ENCODE data around the gene SERPIND1.

The SERPIND1 gene, protein sequence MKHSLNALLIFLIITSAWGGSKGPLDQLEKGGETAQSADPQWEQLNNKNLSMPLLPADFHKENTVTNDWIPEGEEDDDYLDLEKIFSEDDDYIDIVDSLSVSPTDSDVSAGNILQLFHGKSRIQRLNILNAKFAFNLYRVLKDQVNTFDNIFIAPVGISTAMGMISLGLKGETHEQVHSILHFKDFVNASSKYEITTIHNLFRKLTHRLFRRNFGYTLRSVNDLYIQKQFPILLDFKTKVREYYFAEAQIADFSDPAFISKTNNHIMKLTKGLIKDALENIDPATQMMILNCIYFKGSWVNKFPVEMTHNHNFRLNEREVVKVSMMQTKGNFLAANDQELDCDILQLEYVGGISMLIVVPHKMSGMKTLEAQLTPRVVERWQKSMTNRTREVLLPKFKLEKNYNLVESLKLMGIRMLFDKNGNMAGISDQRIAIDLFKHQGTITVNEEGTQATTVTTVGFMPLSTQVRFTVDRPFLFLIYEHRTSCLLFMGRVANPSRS

DNA sequence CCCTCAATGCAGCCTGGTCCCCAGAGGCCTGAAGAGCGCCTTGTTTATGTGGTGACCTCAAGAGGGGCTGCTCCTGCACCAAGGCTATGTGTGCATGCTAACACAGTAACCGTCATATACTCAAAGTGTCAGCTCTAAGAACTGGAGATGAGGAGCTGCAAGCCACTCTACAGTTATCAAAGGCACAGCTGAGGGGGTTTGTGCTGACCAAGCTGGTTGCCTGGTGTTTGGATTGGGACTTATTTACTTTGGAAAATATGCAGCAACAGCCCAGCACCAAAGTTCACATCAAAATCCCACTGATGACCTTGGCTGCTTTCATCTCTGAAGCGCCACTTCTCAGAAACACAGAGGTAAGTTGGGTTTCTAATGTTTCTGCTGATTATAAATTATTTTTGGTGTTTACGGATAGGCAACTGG, at the start of gene SERPIND1:
TSS of gene SERPIND1 (plus strand) at position 321 of the 420 bp plus-strand sequence. CDS start 5,200 bp downstream, outside the sequence.
- intact Hi-C loops (cut with DNase I; ENCODE audit: low total_unique reads): no loop called here

DNA sequence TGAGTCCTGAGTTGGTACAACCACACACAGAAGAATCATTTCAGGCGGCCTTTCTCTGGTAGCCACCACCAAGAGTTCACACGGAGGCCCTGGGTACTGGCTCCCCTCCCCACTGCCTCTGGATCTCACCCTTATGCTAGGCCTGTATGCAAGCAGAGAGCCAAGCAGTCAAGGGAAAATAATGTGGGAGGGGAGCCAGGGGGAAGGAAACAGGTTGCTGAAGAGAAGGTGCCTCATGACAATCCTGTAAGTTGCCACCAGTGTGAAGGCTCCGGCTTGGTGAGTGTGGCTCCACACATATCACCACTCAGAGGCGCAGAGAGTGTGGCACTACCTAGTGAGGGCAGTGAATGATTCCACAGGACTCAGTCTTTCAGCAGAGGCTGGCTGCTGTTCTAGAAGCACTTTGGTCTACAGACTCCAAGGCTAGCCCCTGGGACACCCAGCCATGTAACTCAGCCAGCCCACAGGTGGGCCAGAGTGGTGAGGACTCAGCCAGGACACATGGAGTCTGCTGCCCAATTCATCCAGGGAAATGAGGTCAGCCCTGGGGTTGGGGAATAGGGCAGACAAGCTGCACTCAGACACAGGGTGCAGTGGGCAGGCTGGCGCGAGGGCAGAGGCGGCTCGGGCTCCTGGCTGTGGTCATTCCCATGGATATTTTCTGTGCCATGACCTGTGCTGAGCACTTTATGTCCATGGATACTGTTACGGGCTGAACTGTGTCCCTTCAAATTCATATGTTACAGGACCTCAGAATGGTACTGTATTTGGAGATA, 49.0 kb upstream of the SERPIND1 start:
- no peaks in the 10 kb centered on the region for H3K9me3 ChIP-seq
- intact Hi-C loops (cut with DNase I; ENCODE audit: low total_unique reads): no loop called here
- no peak for DNase-seq
- peaks cover 54 to 81% (median 71%) of the 10 kb centered on the region in 3 donors for H3K36me3 ChIP-seq
- H3K27me3 ChIP-seq: no peaks in the 10 kb centered on the region
- TF ChIP-seq, protein P1, sequence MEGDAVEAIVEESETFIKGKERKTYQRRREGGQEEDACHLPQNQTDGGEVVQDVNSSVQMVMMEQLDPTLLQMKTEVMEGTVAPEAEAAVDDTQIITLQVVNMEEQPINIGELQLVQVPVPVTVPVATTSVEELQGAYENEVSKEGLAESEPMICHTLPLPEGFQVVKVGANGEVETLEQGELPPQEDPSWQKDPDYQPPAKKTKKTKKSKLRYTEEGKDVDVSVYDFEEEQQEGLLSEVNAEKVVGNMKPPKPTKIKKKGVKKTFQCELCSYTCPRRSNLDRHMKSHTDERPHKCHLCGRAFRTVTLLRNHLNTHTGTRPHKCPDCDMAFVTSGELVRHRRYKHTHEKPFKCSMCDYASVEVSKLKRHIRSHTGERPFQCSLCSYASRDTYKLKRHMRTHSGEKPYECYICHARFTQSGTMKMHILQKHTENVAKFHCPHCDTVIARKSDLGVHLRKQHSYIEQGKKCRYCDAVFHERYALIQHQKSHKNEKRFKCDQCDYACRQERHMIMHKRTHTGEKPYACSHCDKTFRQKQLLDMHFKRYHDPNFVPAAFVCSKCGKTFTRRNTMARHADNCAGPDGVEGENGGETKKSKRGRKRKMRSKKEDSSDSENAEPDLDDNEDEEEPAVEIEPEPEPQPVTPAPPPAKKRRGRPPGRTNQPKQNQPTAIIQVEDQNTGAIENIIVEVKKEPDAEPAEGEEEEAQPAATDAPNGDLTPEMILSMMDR (IDR thresholded peaks at IDR 0.05): no peak
- H3K27ac ChIP-seq: no peak overlapping the region
- no peak overlapping the region for H3K4me3 ChIP-seq
- no peaks in the 10 kb centered on the region for H3K4me1 ChIP-seq

More for the DNA sequence above, at the start of gene SERPIND1:
- no peak within 1 kb of the TSS for H3K27ac ChIP-seq
- H3K4me1 ChIP-seq: peaks cover 0 to 11% (median 0%) of the 10 kb centered on the region in 4 donors
- H3K36me3 ChIP-seq: peaks cover 6 to 37% (median 7%) of the 10 kb centered on the region in 3 donors
- H3K4me3 ChIP-seq: no peak within 1 kb of the TSS
- DNase-seq: no peak
- no peaks in the 10 kb centered on the region for H3K9me3 ChIP-seq
- H3K27me3 ChIP-seq: no peaks in the 10 kb centered on the region
- TF ChIP-seq, protein P1 (IDR thresholded peaks at IDR 0.05): no peak

DNA sequence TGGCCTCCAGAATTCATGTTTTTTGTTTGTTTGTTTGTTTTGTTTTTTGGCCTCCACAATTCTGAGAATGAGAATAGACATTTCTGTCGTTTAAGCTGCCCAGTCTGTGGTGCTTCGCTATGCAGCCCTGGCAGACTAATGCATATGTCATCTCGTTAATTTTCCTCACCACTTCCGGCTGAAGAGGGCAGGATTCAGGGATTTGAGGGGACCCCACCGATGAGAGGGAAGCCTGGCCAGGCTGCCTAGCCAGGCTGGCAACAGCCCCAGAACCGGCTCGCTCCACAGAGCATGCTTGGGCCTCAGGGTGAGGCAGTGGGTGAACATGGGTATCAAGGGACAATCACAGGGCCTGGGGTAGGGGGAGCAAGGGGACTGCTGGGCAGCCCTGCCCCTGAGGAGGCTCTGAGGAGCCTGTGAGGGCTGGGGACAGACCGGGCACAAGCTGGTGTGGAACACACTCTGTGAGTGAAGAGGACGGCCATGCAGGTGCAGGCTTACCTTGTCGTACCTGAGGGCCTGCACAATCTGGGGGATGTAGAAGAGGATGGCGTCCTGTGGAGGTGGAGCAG, 47.8 kb upstream of the SERPIND1 start:
- DNase-seq: no peak
- TF ChIP-seq, protein P1 (IDR thresholded peaks at IDR 0.05): no peak
- no peak overlapping the region for H3K27ac ChIP-seq
- H3K4me1 ChIP-seq: no peaks in the 10 kb centered on the region
- H3K4me3 ChIP-seq: no peak overlapping the region
- no peaks in the 10 kb centered on the region for H3K9me3 ChIP-seq
- intact Hi-C loops (cut with DNase I; ENCODE audit: low total_unique reads): no loop called here
- H3K27me3 ChIP-seq: no peaks in the 10 kb centered on the region
- peaks cover 54 to 81% (median 76%) of the 10 kb centered on the region in 3 donors for H3K36me3 ChIP-seq

DNA sequence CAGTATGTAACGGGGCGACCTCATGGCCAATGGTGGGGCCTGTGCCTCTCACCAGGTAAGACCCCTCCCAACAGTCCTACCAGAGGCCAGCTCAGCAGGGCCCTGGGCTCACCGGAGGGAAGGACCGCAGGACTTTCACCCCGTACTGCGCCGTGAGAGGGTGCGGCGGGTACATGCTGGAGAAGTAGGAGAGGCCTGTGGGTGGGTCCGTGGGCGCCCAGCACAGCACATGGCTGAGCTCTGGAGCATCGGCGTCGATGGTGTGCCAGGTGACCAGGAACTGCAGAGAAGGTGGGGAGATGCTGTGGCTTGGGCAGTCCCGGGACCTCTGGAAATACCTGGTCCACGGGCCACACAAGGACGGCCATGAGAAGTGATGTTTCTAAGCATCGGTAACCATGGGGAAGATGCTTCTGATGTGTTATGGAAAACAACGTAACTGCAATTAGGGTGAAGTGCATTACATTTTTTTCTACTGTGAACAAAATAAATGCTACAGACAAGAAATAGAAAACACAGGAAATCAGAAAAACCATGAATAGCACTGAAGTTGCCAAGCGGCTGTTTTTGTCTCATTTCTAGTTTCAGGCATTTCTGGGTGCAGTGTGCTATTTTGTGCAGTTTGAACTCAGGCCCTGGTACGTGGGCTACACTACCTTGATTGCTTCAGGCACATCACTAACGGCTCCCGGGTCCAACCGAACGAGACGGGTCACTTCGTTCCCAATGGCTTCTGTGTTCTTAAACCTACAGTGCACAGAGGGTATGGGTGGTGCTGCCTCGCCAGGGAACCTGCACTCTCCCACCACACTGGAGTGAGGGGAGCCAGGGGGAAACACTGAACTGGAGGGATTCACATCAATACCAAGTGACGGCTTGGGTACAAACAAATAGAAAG, 46.5 kb upstream of the SERPIND1 start:
- H3K4me3 ChIP-seq: no peak overlapping the region
- TF ChIP-seq, protein P1 (IDR thresholded peaks at IDR 0.05): no peak
- no peak overlapping the region for H3K27ac ChIP-seq
- H3K4me1 ChIP-seq: no peaks in the 10 kb centered on the region
- H3K9me3 ChIP-seq: no peaks in the 10 kb centered on the region
- H3K36me3 ChIP-seq: peaks cover 46 to 77% (median 69%) of the 10 kb centered on the region in 3 donors
- DNase-seq: no peak
- intact Hi-C loops (cut with DNase I; ENCODE audit: low total_unique reads): no loop called here
- H3K27me3 ChIP-seq: no peaks in the 10 kb centered on the region

Data from tibial artery (tissue), 4 donors.